ENCODE data around the gene GABBR2. TPM values are rescaled to one million over a fixed set of nuclear protein-coding genes. Genes with fewer than 3 reads are reported as not detected.

The GABBR2 gene
- total and polyA plus RNA-seq, 2 of the 8 experiments (the other 6 are each of a cell fraction or from before 2014, with no cell fraction given) = 0.50 to 1.2 TPM

DNA sequence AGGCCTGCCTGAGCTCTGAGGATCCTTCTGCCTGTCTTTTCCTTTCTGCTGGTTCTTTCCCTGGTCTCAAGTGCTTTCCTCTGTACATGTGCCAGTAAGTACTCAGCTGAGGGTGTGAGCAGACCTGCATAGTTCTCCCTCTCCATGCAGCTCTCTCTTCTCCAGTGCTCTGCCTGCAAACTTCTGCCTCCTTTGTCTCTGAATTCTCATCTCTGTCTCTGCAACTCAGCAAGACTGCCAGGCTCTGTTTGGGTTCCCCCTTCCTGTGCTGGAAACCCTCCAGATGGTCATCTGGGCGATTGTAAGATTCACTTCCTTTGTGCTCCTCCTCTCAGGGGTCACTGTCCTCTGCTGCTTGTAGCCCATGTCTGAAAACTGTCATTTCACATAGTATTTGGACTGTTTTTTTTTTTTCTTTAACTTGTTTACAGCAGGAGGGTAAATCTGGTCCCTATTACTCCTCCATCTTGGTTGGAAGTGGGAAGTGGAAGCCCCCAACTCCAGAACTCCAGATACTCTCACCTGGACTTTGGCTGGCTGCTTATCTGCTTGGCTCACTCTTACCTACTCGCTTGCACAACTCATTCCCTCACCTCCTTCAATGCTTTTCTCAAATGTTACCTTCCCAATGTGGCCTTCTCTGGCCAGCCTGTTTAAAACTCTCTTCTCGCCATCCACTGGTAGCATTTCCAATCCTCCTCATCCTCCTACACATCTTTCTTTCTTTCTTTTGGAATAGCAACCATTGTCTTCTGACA is 278.0 kb downstream of the GABBR2 start (continued):
- TF ChIP-seq, protein P1, sequence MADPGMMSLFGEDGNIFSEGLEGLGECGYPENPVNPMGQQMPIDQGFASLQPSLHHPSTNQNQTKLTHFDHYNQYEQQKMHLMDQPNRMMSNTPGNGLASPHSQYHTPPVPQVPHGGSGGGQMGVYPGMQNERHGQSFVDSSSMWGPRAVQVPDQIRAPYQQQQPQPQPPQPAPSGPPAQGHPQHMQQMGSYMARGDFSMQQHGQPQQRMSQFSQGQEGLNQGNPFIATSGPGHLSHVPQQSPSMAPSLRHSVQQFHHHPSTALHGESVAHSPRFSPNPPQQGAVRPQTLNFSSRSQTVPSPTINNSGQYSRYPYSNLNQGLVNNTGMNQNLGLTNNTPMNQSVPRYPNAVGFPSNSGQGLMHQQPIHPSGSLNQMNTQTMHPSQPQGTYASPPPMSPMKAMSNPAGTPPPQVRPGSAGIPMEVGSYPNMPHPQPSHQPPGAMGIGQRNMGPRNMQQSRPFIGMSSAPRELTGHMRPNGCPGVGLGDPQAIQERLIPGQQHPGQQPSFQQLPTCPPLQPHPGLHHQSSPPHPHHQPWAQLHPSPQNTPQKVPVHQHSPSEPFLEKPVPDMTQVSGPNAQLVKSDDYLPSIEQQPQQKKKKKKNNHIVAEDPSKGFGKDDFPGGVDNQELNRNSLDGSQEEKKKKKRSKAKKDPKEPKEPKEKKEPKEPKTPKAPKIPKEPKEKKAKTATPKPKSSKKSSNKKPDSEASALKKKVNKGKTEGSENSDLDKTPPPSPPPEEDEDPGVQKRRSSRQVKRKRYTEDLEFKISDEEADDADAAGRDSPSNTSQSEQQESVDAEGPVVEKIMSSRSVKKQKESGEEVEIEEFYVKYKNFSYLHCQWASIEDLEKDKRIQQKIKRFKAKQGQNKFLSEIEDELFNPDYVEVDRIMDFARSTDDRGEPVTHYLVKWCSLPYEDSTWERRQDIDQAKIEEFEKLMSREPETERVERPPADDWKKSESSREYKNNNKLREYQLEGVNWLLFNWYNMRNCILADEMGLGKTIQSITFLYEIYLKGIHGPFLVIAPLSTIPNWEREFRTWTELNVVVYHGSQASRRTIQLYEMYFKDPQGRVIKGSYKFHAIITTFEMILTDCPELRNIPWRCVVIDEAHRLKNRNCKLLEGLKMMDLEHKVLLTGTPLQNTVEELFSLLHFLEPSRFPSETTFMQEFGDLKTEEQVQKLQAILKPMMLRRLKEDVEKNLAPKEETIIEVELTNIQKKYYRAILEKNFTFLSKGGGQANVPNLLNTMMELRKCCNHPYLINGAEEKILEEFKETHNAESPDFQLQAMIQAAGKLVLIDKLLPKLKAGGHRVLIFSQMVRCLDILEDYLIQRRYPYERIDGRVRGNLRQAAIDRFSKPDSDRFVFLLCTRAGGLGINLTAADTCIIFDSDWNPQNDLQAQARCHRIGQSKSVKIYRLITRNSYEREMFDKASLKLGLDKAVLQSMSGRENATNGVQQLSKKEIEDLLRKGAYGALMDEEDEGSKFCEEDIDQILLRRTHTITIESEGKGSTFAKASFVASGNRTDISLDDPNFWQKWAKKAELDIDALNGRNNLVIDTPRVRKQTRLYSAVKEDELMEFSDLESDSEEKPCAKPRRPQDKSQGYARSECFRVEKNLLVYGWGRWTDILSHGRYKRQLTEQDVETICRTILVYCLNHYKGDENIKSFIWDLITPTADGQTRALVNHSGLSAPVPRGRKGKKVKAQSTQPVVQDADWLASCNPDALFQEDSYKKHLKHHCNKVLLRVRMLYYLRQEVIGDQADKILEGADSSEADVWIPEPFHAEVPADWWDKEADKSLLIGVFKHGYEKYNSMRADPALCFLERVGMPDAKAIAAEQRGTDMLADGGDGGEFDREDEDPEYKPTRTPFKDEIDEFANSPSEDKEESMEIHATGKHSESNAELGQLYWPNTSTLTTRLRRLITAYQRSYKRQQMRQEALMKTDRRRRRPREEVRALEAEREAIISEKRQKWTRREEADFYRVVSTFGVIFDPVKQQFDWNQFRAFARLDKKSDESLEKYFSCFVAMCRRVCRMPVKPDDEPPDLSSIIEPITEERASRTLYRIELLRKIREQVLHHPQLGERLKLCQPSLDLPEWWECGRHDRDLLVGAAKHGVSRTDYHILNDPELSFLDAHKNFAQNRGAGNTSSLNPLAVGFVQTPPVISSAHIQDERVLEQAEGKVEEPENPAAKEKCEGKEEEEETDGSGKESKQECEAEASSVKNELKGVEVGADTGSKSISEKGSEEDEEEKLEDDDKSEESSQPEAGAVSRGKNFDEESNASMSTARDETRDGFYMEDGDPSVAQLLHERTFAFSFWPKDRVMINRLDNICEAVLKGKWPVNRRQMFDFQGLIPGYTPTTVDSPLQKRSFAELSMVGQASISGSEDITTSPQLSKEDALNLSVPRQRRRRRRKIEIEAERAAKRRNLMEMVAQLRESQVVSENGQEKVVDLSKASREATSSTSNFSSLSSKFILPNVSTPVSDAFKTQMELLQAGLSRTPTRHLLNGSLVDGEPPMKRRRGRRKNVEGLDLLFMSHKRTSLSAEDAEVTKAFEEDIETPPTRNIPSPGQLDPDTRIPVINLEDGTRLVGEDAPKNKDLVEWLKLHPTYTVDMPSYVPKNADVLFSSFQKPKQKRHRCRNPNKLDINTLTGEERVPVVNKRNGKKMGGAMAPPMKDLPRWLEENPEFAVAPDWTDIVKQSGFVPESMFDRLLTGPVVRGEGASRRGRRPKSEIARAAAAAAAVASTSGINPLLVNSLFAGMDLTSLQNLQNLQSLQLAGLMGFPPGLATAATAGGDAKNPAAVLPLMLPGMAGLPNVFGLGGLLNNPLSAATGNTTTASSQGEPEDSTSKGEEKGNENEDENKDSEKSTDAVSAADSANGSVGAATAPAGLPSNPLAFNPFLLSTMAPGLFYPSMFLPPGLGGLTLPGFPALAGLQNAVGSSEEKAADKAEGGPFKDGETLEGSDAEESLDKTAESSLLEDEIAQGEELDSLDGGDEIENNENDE (IDR thresholded peaks at IDR 0.05; ENCODE audit: insufficient replicate concordance, low read length) = no peak
- TF ChIP-seq POLR2A (IDR thresholded peaks at IDR 0.05; ENCODE audit: control extremely low read depth in 1 of 2, low read depth in 2 of 2, low read length in 2 of 2) = no peak
- TF ChIP-seq RFX5 (IDR thresholded peaks at IDR 0.05; ENCODE audit: borderline replicate concordance, low read depth, low read length) = no peak
- TF ChIP-seq, protein P2, sequence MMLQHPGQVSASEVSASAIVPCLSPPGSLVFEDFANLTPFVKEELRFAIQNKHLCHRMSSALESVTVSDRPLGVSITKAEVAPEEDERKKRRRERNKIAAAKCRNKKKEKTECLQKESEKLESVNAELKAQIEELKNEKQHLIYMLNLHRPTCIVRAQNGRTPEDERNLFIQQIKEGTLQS (IDR thresholded peaks at IDR 0.05; ENCODE audit: insufficient read depth, low read depth, low read length) = no peak
- TF ChIP-seq SP2 (IDR thresholded peaks at IDR 0.05; ENCODE audit: low read length) = no peak
- TF ChIP-seq JUND (IDR thresholded peaks at IDR 0.05; ENCODE audit: low read length) = no peak
- TF ChIP-seq CHD2 (IDR thresholded peaks at IDR 0.05; ENCODE audit: low read length) = no peak
- TF ChIP-seq JUN (IDR thresholded peaks at IDR 0.05; ENCODE audit: low read depth, low read length) = no peak
- TF ChIP-seq TEAD4 (IDR thresholded peaks at IDR 0.05; ENCODE audit: low read depth, low read length) = no peak

All from H1 (cell line).